Measurements from ENCODE around the gene KRTAP10-3. TPM values are rescaled to one million over a fixed set of nuclear protein-coding genes. Genes with fewer than 3 reads are reported as not detected.

KRTAP10-3 gene
- total RNA-seq, 1 donor from 2014 or later = not detected

GRCh38 chr21:44524414-44525371 lies 33.9 kb downstream of the KRTAP10-3 start:
- Mint-ChIP-seq H3K27me3 (ENCODE audit: low read depth) (no peaks in the 10 kb centered on the region), H3K4me1 (no peaks in the 10 kb centered on the region), H3K9me3 (no peaks in the 10 kb centered on the region), H3K36me3 (ENCODE audit: low read depth) (no peaks in the 10 kb centered on the region), H3K4me3 (no peak overlapping the region), H3K27ac (ENCODE audit: unreplicated experiment) (no peak overlapping the region)
- TF ChIP-seq, protein P1, sequence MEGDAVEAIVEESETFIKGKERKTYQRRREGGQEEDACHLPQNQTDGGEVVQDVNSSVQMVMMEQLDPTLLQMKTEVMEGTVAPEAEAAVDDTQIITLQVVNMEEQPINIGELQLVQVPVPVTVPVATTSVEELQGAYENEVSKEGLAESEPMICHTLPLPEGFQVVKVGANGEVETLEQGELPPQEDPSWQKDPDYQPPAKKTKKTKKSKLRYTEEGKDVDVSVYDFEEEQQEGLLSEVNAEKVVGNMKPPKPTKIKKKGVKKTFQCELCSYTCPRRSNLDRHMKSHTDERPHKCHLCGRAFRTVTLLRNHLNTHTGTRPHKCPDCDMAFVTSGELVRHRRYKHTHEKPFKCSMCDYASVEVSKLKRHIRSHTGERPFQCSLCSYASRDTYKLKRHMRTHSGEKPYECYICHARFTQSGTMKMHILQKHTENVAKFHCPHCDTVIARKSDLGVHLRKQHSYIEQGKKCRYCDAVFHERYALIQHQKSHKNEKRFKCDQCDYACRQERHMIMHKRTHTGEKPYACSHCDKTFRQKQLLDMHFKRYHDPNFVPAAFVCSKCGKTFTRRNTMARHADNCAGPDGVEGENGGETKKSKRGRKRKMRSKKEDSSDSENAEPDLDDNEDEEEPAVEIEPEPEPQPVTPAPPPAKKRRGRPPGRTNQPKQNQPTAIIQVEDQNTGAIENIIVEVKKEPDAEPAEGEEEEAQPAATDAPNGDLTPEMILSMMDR (conservative IDR thresholded peaks at IDR 0.05) = no peak
- no peak for DNase-seq (ENCODE audit: low read depth, low spot score)

- no peaks in the 10 kb centered on the region for H3K4me1 Mint-ChIP-seq
- H3K4me3 Mint-ChIP-seq = no peak overlapping the region
- no peaks in the 10 kb centered on the region for H3K9me3 Mint-ChIP-seq
- no peak overlapping the region for H3K27ac Mint-ChIP-seq (ENCODE audit: unreplicated experiment)
- DNase-seq (ENCODE audit: low read depth, low spot score) = no peak
- TF ChIP-seq, protein P1 (conservative IDR thresholded peaks at IDR 0.05) = no peak
- H3K36me3 Mint-ChIP-seq (ENCODE audit: low read depth) = no peaks in the 10 kb centered on the region
- no peaks in the 10 kb centered on the region for H3K27me3 Mint-ChIP-seq (ENCODE audit: low read depth)
Measured at GRCh38 chr21:44523567-44524413, 34.8 kb downstream of the KRTAP10-3 start.

- TF ChIP-seq, protein P1 (conservative IDR thresholded peaks at IDR 0.05) = no peak
- Mint-ChIP-seq H3K27ac (ENCODE audit: unreplicated experiment) (no peak overlapping the region), H3K4me3 (no peak overlapping the region)
Measured at GRCh38 chr21:44522753-44523204, 35.8 kb downstream of the KRTAP10-3 start.

DNA sequence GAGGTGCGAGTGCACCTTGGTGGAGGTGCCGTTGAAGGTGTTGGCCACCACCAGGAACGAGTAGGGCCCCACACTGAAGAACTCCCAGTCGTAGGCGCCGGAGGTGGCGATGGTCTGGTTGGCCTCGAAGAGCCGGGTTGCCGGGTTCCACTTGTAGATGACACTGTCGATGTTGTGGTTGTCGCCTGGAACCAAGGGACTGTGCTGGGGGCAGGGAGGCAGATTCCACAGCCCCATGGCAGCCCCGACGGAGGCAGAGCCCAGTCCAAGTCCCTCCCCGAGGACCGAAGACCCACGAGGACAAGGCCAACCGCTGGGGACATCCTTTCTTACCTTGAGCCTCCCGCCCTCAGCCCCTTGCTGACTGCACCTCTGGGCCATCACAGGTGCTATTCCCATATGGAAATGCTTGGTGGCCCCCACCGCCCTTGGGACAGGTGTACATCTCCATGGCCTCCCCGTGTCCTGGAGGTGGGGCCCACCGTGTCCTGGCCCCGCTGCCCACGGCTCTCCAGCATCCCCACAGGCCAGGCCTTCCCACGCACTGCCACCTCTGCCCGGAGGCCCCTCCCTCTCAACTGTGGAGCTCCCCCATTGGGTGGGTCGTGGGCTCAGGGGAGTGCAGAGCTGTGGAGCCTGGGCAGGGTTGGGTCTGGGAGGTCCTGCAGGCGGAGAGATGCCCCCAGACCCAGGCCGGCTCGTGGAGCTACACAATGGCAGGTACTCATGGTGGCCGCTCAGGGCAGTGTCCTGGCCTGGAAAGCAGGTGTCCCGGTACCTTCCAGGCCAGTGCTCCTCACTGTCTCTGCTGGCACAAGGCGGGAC lies 36.5 kb downstream of the KRTAP10-3 start:
- Mint-ChIP-seq H3K27ac (ENCODE audit: unreplicated experiment) (no peak overlapping the region), H3K4me3 (no peak overlapping the region), H3K36me3 (ENCODE audit: low read depth) (no peaks in the 10 kb centered on the region), H3K9me3 (no peaks in the 10 kb centered on the region), H3K4me1 (no peaks in the 10 kb centered on the region), H3K27me3 (ENCODE audit: low read depth) (no peaks in the 10 kb centered on the region)
- TF ChIP-seq, protein P1 (conservative IDR thresholded peaks at IDR 0.05) = no peak
- DNase-seq (ENCODE audit: low read depth, low spot score) = no peak

More at GRCh38 chr21:44522753-44523204, 35.8 kb downstream of the KRTAP10-3 start:
- no peak for DNase-seq (ENCODE audit: low read depth, low spot score)
- Mint-ChIP-seq H3K36me3 (ENCODE audit: low read depth) (no peaks in the 10 kb centered on the region), H3K9me3 (no peaks in the 10 kb centered on the region), H3K27me3 (ENCODE audit: low read depth) (no peaks in the 10 kb centered on the region), H3K4me1 (no peaks in the 10 kb centered on the region)
